Measurements from ENCODE around the gene CNOT11. TPM values are rescaled to one million over a fixed set of nuclear protein-coding genes. Genes with fewer than 3 reads are reported as not detected.
A peak's percentile ranks its signal among the peaks of the same experiment; 100 is the strongest.
"Not testable (repeated sequence)": the region's sequence is repeated elsewhere in the genome, so short reads cannot be mapped to it uniquely, and the experiment has no call there.

The CNOT11 gene
- total RNA-seq, 1 donor from 2014 or later, result 30.6 TPM

GRCh38 chr2:101248756-101249155 lies 3.9 kb upstream of the CNOT11 start:
- H3K4me1 ChIP-seq; ATAC-seq; H3K27ac ChIP-seq; H3K9me3 ChIP-seq; H3K4me3 ChIP-seq; H3K27me3 ChIP-seq; H3K36me3 ChIP-seq; intact Hi-C loops (cut with DNase I); DNase-seq: not testable (repeated sequence)

- Histone ChIP-seq H3K4me1 (peaks cover 13% of the 10 kb centered on the region), H3K27ac (no peak overlapping the region), H3K9me3 (no peaks in the 10 kb centered on the region), H3K4me3 (no peak overlapping the region), H3K27me3 (no peaks in the 10 kb centered on the region), H3K36me3 (no peaks in the 10 kb centered on the region)
- no peak for ATAC-seq
- no peak for TF ChIP-seq CTCF (IDR thresholded peaks at IDR 0.05)
- DNase-seq, result no peak
- intact Hi-C loops (cut with DNase I), result no loop called here
Measured at GRCh38 chr2:101249826-101250225, 2.9 kb upstream of the CNOT11 start.

GRCh38 chr2:101251246-101251781 lies 1.4 kb upstream of the CNOT11 start:
- H3K27ac ChIP-seq, ATAC-seq, DNase-seq: not testable (repeated sequence)

GRCh38 chr2:101251844-101252407 lies 760 bp upstream of the CNOT11 start:
- intact Hi-C loops (cut with DNase I), result no loop called here
- TF ChIP-seq CTCF (IDR thresholded peaks at IDR 0.05), result peak; percentile 28
- H3K27me3 ChIP-seq, result no peaks in the 10 kb centered on the region
- DNase-seq (no peak), ATAC-seq (peak; percentile 55)
- H3K4me3 ChIP-seq, result peak overlapping the region; percentile 99
- H3K36me3 ChIP-seq, result no peaks in the 10 kb centered on the region
- H3K4me1 ChIP-seq, result peaks cover 21% of the 10 kb centered on the region
- H3K9me3 ChIP-seq, result no peaks in the 10 kb centered on the region
- H3K27ac ChIP-seq, result peak overlapping the region; percentile 98

More at GRCh38 chr2:101251246-101251781, 1.4 kb upstream of the CNOT11 start:
- H3K27me3 ChIP-seq; H3K9me3 ChIP-seq; H3K36me3 ChIP-seq; intact Hi-C loops (cut with DNase I): not testable (repeated sequence)
- peak overlapping the region; percentile 99 for H3K4me3 ChIP-seq
- peaks cover 21% of the 10 kb centered on the region for H3K4me1 ChIP-seq

- no peak for TF ChIP-seq CTCF (IDR thresholded peaks at IDR 0.05)
- peak overlapping the region; percentile 98 for H3K27ac ChIP-seq
- intact Hi-C loops (cut with DNase I), result no loop called here
Measured at GRCh38 chr2:101253013-101253702, 472 bp downstream of the CNOT11 start.

GRCh38 chr2:101253703-101254450 lies 1.2 kb downstream of the CNOT11 start:
- ATAC-seq (no peak), DNase-seq (no peak)
- Histone ChIP-seq H3K27me3 (no peaks in the 10 kb centered on the region), H3K36me3 (peaks cover 15% of the 10 kb centered on the region), H3K4me1 (peaks cover 21% of the 10 kb centered on the region), H3K9me3 (no peaks in the 10 kb centered on the region), H3K4me3 (peak overlapping the region; percentile 99), H3K27ac (no peak overlapping the region)
- intact Hi-C loops (cut with DNase I), result no loop called here
- no peak for TF ChIP-seq CTCF (IDR thresholded peaks at IDR 0.05)

More at GRCh38 chr2:101253013-101253702, 472 bp downstream of the CNOT11 start:
- peaks cover 10% of the 10 kb centered on the region for H3K36me3 ChIP-seq
- DNase-seq (peak; percentile 89), ATAC-seq (peak; percentile 80)
- no peaks in the 10 kb centered on the region for H3K27me3 ChIP-seq
- peak overlapping the region; percentile 99 for H3K4me3 ChIP-seq
- peaks cover 21% of the 10 kb centered on the region for H3K4me1 ChIP-seq
- no peaks in the 10 kb centered on the region for H3K9me3 ChIP-seq

Measured in upper lobe of right lung (tissue), 1 donor.